Body of pancreas (tissue), 4 donors: Measurements from ENCODE around the gene ARSB.

Experiments used
- POLR2A ChIP-seq, 3 donors: fragments of 450-650 bp; IDR thresholded peaks; one replicate each; pipeline ENCODE4 v1.6.1; 2016; ENCODE audit warnings: antibody characterized with exemption in 3 of 3, mild to moderate bottlenecking in 2 of 3
- TF ChIP-seq, protein P1 (sequence below), 7 experiments: fragments of 450-650 bp in 4 of 7; fragments of 200-600 bp in 3 of 7; sonication (generic) in 3 of 7; IDR thresholded peaks; one replicate each; pipeline ENCODE4 v1.5.1; 2016 to 2019; ENCODE audit warnings: antibody characterized with exemption in 7 of 7

DNA sequence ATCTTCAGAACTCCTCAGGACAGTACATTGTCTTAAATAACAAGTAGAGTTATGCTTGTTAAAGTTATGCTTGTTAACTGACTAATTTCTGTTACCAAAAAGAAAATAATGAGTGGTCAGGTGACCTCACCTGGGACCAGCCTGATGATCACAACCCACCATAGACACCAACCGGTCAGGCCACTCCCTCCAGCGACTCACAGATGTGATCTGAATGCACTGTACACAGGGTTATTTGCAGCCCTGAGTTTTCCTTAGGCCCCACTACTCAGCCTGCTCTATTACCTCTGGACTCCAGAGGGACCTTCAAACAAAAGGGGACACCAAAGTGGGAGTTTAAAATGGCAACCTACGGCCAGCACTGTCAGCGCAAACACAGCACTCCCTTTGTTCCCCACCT is 55.3 kb downstream of the ARSB start:
- no peak for TF ChIP-seq POLR2A (IDR thresholded peaks at IDR 0.05)
- TF ChIP-seq, protein P1, sequence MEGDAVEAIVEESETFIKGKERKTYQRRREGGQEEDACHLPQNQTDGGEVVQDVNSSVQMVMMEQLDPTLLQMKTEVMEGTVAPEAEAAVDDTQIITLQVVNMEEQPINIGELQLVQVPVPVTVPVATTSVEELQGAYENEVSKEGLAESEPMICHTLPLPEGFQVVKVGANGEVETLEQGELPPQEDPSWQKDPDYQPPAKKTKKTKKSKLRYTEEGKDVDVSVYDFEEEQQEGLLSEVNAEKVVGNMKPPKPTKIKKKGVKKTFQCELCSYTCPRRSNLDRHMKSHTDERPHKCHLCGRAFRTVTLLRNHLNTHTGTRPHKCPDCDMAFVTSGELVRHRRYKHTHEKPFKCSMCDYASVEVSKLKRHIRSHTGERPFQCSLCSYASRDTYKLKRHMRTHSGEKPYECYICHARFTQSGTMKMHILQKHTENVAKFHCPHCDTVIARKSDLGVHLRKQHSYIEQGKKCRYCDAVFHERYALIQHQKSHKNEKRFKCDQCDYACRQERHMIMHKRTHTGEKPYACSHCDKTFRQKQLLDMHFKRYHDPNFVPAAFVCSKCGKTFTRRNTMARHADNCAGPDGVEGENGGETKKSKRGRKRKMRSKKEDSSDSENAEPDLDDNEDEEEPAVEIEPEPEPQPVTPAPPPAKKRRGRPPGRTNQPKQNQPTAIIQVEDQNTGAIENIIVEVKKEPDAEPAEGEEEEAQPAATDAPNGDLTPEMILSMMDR (IDR thresholded peaks at IDR 0.05) = no peak
